Measurements from ENCODE around the gene KIAA0319L. TPM values are rescaled to one million over a fixed set of nuclear protein-coding genes. Genes with fewer than 3 reads are reported as not detected.

Gene KIAA0319L
- total RNA-seq, 1 donor: 63.0 TPM

DNA sequence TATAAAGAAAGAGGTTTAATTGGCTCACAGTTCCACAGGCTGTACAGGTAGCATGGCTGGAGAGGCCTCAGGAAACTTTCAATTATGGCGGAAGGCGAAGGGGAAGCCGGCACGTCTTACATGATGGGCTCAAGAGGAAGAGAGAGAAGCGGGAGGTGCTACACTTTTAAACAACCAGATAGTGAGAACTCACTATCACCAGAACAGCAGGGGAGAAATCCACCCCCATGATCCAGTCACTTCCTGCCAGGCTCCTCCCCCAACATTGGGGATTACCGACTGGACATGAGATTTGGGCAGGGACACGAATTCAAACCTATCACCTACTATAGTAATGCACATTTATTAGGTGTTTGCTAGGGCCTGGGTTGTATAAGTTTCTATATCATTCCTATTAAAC is 170.9 kb downstream of the KIAA0319L start:
- no peak overlapping the region for H3K4me3 ChIP-seq (ENCODE audit: low read depth, low read length)
- DNase-seq (ENCODE audit: low read depth): no peak
- TF ChIP-seq, protein P1, sequence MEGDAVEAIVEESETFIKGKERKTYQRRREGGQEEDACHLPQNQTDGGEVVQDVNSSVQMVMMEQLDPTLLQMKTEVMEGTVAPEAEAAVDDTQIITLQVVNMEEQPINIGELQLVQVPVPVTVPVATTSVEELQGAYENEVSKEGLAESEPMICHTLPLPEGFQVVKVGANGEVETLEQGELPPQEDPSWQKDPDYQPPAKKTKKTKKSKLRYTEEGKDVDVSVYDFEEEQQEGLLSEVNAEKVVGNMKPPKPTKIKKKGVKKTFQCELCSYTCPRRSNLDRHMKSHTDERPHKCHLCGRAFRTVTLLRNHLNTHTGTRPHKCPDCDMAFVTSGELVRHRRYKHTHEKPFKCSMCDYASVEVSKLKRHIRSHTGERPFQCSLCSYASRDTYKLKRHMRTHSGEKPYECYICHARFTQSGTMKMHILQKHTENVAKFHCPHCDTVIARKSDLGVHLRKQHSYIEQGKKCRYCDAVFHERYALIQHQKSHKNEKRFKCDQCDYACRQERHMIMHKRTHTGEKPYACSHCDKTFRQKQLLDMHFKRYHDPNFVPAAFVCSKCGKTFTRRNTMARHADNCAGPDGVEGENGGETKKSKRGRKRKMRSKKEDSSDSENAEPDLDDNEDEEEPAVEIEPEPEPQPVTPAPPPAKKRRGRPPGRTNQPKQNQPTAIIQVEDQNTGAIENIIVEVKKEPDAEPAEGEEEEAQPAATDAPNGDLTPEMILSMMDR (IDR thresholded peaks at IDR 0.05; ENCODE audit: insufficient read depth, low read depth, low read length): no peak

Other genes with a start within 250 kb of the KIAA0319L start
- 21.6 and 27.4 TPM in 2 replicates for gene NCDN, start 396 bp upstream of the KIAA0319L start, total RNA-seq
- gene TFAP2E, start 15.9 kb upstream of the KIAA0319L start, total RNA-seq: under 0.01 and 0.32 TPM in 2 replicates
- 20.6 and 21.2 TPM in 2 replicates for gene PSMB2, start 84.1 kb upstream of the KIAA0319L start, total RNA-seq
- 14.5 and 19.9 TPM in 2 replicates for gene C1orf216, start 161.5 kb upstream of the KIAA0319L start, total RNA-seq
- 10.4 and 10.6 TPM in 2 replicates for gene CLSPN, start 212.6 kb upstream of the KIAA0319L start, total RNA-seq

All from fibroblast of villous mesenchyme (primary cell).